22Rv1 (cell line): ENCODE measurements around the gene TRPM5.

Source experiments
- H3K27ac ChIP-seq: fragments of 450-650 bp; 2 replicates; pipeline ENCODE4 v1.5.1; 2017
- CTCF ChIP-seq: fragments of 450-650 bp; IDR thresholded peaks from 2 replicates; pipeline ENCODE4 v1.5.1; 2017; ENCODE audit warnings: mild to moderate bottlenecking
- ZFX ChIP-seq: fragments of 450-650 bp; IDR thresholded peaks from 2 replicates; pipeline ENCODE4 v1.6.1; 2017; ENCODE audit warnings: antibody characterized with exemption, borderline replicate concordance

Gene TRPM5

GRCh38 chr11:2450321-2451041, 6.2 kb upstream of the TRPM5 start:
- no peak overlapping the region for H3K27ac ChIP-seq
- no peak for TF ChIP-seq CTCF
- no peak for TF ChIP-seq ZFX

- TF ChIP-seq ZFX (no peak), CTCF (no peak)
- H3K27ac ChIP-seq, result no peak overlapping the region
Observed at GRCh38 chr11:2449548-2450320, 5.4 kb upstream of the TRPM5 start.

- TF ChIP-seq ZFX (no peak), CTCF (no peak)
- H3K27ac ChIP-seq, result no peak overlapping the region
Observed at GRCh38 chr11:2448661-2449547, 4.6 kb upstream of the TRPM5 start.

GRCh38 chr11:2447951-2448650, 3.8 kb upstream of the TRPM5 start:
- TF ChIP-seq CTCF (no peak), ZFX (no peak)
- no peak overlapping the region for H3K27ac ChIP-seq

- TF ChIP-seq ZFX (no peak), CTCF (no peak)
- no peak overlapping the region for H3K27ac ChIP-seq
Observed at GRCh38 chr11:2447253-2447950, 3.1 kb upstream of the TRPM5 start.

GRCh38 chr11:2446590-2447252, 2.4 kb upstream of the TRPM5 start:
- no peak overlapping the region for H3K27ac ChIP-seq
- TF ChIP-seq ZFX (no peak), CTCF (no peak)
